ENCODE data around the gene ATXN1.
A peak's percentile ranks its signal among the peaks of the same experiment; 100 is the strongest.

The ATXN1 gene

GRCh38 chr6:16783509-16783908 is 22.2 kb upstream of the ATXN1 start:
- no peak for DNase-seq (ENCODE audit: low read depth)

DNA sequence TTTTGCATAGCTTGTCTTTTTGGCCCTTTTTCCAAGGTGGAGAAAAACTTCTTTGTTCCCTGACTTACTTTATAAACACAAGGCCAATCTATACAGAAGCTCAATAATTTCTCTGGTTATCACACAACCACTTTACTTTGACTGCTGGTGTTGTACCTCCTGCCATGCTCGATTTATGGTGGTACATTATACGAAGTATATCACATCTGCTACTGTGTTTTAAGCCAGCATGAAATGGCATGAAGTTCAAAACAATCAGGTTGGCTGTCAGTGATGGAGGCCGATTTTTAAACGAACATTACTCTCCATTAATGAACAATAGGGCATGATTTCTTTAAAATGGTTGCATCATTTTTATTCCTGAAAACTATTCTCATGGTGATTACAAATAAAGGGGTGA is 21.0 kb upstream of the ATXN1 start:
- DNase-seq (ENCODE audit: low read depth): no peak

- DNase-seq (ENCODE audit: low read depth): no peak
Measured at GRCh38 chr6:16781348-16782169, 20.3 kb upstream of the ATXN1 start.

GRCh38 chr6:16778521-16778920 is 17.3 kb upstream of the ATXN1 start:
- no peak for DNase-seq (ENCODE audit: low read depth)

DNA sequence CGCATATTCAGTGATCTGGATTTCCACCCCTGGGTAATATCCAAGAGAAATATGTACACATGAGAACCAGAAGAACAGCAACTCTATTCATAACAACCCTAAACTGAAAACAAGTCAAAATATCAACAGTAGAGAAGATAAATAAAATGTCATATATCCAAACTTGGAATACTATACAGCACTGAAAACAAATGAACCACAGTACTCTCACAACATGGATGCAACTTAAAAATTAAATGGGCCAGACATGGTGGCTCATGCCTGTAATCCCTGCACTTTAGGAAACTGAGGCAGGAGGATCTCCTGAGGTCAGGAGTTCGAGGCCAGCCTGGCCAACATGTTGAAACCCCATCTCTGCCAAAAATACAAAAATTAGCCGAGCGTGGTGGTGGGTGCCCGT is 16.5 kb upstream of the ATXN1 start:
- no peak for DNase-seq (ENCODE audit: low read depth)

DNA sequence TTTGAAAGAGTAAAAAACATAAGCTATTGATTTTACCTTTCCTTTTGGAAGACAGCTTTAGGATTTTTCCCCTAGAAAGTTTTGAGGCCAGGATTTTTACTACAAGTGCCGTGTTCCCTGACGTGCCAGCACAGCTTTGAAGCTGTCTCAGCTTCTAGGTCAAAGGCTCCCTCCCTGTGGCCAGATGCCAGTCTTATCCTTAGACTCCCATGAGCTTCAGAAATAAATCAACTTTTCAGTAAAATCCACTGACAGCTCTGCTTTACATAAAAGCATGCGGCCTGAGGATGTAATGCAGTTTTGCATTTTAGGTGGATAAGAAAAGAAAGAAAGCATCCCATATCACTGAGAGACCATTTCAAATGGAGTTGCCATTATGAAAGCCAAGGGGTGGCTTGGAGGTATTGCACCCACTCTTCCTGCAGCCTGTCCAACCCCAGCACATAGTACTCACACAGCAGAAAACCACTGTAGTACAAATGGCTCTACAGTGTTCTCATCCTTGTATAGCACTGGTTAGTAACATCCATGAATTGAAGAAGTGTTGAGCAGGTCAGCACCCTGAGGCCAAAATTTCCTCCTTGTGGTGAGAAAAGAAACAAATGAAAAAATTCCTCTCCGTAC is 15.2 kb upstream of the ATXN1 start:
- no peak for DNase-seq (ENCODE audit: low read depth)

- no peak for DNase-seq (ENCODE audit: low read depth)
Measured at GRCh38 chr6:16774437-16774836, 13.2 kb upstream of the ATXN1 start.

DNA sequence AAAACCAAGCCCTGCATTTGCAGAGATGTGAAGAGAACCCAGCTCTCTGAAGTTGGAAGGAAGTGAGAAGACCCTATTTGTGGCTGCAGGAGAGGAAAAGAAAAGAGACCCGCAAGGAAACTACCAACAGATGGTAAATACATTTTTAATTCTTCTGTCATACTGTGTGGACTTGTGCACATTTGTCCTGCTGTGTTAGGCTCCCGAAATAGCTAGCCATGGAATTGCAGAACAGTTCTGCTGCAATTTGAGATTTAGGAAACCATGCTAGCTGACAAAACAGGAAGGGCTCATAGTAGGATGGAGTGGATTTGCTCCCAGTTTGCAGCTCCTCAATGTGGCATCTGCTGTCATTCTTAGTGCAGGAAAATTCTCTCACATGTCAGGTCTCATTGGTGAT is 12.1 kb upstream of the ATXN1 start:
- DNase-seq (ENCODE audit: low read depth): no peak

- DNase-seq (ENCODE audit: low read depth): peak; percentile 59
Measured at GRCh38 chr6:16770701-16771569, 9.7 kb upstream of the ATXN1 start.

DNA sequence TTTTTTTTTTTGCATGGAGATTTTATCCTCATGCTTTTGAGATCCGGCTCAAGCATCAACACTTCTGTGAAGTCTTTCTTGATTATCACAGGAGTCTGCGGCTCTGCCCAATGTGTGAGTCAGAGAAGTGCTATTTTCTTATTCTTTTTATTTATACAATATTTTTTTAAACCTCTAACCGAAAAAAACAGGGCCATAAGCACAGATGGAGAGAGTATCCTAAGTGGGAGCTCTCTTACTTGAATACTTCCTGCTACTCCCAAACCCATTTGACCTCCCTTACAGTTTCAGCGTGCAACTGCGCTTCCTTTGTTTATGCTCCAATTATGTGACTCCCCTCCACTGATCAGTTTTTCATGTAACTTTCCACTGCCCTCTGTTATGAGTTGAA is 8.7 kb upstream of the ATXN1 start:
- DNase-seq (ENCODE audit: low read depth): no peak

DNA sequence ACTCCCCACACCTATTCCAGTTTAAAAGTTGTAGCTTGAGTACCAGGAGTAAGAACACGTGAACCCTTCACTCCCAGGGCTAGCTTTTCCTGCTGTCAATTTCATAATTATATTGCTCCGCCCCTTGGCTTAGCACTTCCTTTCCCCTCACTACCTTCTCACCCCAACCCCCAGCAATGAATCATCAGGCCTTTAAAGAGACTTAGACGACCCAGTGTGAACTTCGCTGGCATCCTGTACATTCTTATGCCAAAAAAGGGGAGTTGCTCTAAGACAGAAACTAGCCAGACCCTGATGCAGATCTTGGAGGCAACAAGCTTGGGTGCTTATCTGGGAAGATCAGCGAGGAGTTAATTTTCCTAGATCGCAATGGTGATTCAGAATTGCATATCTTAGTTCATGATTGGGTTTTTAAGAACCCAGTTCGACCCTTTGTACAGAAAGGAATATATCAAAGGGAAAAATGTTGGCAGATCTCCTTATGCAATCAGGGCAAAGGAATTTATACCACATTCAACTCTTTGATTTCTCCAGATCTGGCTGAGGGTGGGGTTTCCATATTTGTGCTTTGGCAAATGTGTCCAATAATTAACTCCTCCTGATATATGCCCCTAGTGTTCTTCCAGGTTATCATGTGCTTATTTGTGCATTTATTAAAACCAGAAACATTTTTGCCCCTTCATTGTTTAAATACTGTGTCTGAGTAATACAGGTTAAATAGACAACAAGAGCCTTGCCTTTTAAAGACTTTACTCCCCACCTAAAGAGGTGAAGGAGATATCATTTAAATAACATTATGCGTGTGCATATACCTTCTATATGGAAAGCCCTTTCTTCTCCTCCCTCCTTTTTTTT is 8.1 kb upstream of the ATXN1 start:
- peak; percentile 64 for DNase-seq (ENCODE audit: low read depth)

GRCh38 chr6:16768477-16768830 is 7.2 kb upstream of the ATXN1 start:
- DNase-seq (ENCODE audit: low read depth): no peak

DNA sequence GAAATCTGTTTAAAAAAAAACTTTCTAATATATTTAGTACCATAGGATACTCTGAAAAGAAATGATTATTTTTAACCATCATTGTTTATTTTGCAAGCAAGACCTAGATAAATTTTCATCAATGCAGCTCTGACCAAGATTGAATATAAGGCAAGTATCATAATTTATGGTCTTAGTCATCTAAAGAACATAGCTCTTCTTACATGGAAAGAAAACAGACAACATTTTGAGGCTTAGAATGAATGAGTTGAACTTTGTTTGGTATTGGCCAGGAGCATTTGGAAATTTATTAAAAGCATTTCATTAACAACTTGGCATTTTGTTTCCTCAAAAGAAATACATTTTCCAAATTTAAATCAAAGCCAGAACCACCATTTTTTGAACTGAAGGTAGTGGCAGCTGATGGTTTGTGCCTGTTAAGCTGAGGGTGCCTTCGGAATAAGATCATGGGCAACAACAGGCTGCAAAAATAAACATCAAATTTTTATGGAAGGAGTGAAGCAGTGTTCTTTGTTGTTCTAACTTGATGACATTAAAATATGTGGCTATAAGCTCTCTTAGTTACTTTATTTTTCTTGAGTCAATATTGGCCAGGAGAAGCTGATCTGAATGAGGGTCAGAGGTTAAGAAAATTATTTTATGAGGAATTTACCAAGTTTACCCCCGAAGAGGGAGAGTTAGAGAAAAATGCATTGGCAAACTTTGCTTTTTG is 6.7 kb upstream of the ATXN1 start:
- no peak for DNase-seq (ENCODE audit: low read depth)

DNA sequence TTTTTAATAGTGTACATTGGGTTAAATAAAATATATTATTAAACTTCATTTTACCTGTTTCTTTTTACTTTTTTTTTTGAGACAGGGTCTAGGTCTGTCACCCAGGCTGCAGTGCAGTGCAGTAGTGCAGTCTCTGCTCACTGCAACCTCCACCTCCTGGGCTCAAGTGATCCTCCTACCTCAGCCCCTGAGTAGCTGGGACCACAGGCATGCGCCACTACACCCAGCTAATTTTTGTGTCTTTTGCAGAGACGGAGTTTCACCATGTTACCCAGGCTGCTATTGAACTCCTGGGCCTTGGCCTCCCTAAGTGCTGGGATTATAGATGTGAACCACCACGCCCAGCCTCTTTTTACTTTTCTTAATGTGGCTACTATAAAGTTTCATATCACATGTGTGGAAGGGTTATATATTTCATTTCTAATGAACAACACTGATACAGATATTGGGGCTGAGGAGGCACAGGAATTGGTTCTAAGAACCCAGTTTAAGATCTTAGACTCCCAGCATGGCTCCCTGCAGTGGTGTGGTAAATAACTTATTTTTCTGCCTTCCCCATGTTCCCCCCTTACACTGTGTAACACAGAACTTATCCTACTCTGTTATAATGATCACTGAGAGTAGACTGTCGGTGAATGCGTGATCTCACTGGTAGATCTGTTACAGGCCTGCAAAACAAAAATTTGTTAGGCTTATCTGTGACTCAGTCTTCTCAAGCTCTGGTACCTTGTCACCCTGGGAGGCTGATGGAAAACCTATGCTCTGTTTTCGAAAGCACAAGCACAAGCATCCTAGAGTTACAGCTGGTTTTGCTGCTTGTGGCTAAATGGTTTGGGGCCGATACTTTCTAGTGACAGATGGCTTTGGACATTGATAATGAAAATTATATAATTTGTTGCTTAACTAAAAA is 5.8 kb upstream of the ATXN1 start:
- no peak for DNase-seq (ENCODE audit: low read depth)

DNA sequence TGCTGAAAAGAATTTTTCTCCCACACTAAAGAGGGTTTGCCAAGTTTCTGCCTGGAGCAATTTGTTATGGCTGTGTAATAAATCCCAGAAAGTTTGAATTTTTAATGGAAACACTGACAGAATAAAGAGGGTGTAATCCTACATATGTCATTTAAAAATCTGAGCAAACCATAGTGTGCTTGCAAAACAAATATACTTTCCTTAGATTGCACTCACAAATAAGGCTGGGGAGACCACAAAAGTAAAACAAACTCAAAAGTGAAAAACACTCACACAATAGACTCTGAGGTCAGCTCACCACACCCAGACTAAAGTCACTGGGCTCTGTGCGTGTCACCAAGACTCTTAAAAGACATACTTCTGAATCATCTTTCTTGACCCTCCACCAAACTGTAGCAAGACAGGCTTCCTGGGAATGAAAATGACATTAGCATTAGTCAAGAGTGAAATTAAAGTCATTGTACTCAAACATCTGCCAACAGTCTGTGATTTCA is 4.8 kb upstream of the ATXN1 start:
- no peak for DNase-seq (ENCODE audit: low read depth)

DNA sequence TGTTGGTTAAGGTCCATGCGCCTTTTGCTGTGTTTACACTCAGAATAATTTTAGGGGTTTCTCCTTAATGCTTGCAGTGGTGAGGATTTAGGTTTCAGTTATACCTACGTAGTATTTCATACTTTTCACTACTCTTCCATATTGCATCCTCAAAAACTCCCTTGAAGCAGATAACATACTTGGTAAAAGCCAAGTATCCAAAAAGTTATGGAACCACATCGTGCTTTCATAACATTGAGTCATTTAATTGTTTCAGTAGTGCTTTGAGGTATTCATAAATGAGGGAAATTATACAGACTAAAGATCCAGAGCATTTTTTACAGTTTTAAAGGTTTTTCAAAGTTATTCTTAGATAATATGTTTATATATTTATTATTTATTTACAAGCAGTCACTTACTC is 4.0 kb upstream of the ATXN1 start:
- no peak for DNase-seq (ENCODE audit: low read depth)

GRCh38 chr6:16764188-16764950 is 3.1 kb upstream of the ATXN1 start:
- no peak for DNase-seq (ENCODE audit: low read depth)

- peak; percentile 70 for DNase-seq (ENCODE audit: low read depth)
Measured at GRCh38 chr6:16762550-16763477, 1.6 kb upstream of the ATXN1 start.
